HG02885 (cell line): Measurements from ENCODE around the gene CTNNA2.

Experiments used
- ATAC-seq: cut with Tn5 transposase; IDR thresholded peaks from one replicate; pipeline ENCODE4 v1.9.1; 2021; ENCODE audit warnings: mild to moderate bottlenecking; ENCODE audit not compliant: unreplicated experiment, poor library complexity

CTNNA2 gene

GRCh38 chr2:79966882-79967281, 454.0 kb downstream of the CTNNA2 start:
- ATAC-seq: no peak

DNA sequence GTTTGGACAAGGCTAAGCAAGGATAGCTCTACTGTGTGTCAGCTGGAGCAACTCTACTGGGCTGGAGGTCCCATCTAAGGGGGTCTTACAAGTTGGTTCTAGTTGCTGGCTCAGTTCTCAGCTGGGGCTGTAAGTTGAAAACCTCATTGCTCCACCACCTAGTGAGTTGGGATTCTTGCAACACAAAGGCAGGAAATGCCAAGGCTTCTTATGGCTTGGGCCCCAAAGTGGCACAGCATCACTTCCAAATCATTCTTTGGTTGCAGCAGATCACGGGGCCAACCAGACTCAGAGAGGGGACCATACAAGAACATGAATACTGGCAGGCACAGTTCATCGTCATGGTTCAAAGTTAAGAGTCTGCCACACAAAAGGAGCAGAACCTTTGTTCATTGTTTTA, 459.0 kb downstream of the CTNNA2 start:
- ATAC-seq: no peak

- ATAC-seq: no peak
These were observed 459.8 kb downstream of the CTNNA2 start for GRCh38 chr2:79972661-79973060.

- no peak for ATAC-seq
These were observed 463.1 kb downstream of the CTNNA2 start for GRCh38 chr2:79975791-79976565.

GRCh38 chr2:79977792-79978191, 464.9 kb downstream of the CTNNA2 start:
- no peak for ATAC-seq

- no peak for ATAC-seq
These were observed 467.3 kb downstream of the CTNNA2 start for GRCh38 chr2:79980116-79980515.

GRCh38 chr2:79980816-79981215, 468.0 kb downstream of the CTNNA2 start:
- ATAC-seq: no peak

- no peak for ATAC-seq
These were observed 468.5 kb downstream of the CTNNA2 start for GRCh38 chr2:79981316-79981715.

DNA sequence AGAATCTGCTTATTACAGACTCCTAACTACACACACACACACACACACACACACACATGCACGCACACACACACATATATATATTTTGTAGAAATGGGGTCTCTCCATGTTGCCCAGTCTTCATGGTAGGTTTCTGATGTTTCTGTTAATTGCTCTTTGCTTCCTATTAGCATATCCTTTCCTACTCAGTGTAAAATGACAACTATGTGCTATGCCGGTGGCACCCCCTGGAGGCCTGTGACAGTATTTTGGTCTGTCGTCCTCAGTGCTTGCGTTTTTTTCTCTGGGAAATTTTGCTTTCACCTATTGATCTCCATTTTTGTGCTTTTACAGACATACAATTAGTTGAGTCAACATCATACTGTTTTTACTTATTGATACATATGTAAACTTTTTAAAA, 469.6 kb downstream of the CTNNA2 start:
- ATAC-seq: no peak

GRCh38 chr2:79984476-79984875, 471.6 kb downstream of the CTNNA2 start:
- ATAC-seq: no peak

- no peak for ATAC-seq
These were observed 472.3 kb downstream of the CTNNA2 start for GRCh38 chr2:79985145-79985544.

DNA sequence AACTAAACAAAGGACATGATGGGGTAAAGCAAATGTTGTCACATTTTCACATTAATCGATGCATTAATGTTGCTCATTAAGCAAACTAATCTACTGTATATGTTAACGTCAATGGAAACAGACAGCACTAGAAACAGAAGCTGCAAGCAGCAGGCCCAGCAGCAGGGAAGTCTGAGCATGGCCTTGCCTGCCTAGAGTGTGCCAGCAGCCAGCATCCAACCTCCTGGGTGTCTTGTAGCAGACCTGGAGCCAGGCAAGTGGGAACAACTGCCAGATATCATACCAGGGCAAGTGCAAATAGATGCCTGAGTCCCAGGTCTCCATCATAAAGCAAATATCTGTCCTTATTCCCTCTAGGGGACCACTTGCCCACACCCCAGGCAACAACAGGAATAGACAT, 472.7 kb downstream of the CTNNA2 start:
- no peak for ATAC-seq

GRCh38 chr2:79993144-79993543, 480.3 kb downstream of the CTNNA2 start:
- ATAC-seq: no peak

DNA sequence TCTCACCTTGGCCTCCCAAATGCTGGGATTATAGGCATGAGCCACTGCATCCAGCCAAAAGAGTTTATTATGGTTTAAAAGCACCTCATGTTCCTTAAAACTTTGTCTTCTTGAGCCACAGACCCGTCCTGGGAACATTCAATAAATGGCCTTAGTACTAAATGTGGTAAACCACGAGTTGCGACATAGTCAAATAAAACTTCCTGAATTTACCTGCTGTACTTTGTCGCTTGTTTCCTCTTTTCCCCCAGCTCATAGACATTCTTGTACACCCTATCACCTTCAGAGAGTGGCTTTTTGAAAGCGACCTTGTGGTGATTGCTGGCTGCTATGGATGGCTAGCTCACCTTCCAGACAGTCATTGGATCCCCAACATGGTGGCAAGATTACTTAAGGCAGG, 481.3 kb downstream of the CTNNA2 start:
- no peak for ATAC-seq

- ATAC-seq: no peak
These were observed 482.1 kb downstream of the CTNNA2 start for GRCh38 chr2:79994965-79995364.

GRCh38 chr2:79996709-79997108, 483.9 kb downstream of the CTNNA2 start:
- ATAC-seq: no peak

- no peak for ATAC-seq
These were observed 488.9 kb downstream of the CTNNA2 start for GRCh38 chr2:80001701-80002101.

- no peak for ATAC-seq
These were observed 489.3 kb downstream of the CTNNA2 start for GRCh38 chr2:80002112-80002511.

GRCh38 chr2:80002568-80003157, 489.8 kb downstream of the CTNNA2 start:
- no peak for ATAC-seq

DNA sequence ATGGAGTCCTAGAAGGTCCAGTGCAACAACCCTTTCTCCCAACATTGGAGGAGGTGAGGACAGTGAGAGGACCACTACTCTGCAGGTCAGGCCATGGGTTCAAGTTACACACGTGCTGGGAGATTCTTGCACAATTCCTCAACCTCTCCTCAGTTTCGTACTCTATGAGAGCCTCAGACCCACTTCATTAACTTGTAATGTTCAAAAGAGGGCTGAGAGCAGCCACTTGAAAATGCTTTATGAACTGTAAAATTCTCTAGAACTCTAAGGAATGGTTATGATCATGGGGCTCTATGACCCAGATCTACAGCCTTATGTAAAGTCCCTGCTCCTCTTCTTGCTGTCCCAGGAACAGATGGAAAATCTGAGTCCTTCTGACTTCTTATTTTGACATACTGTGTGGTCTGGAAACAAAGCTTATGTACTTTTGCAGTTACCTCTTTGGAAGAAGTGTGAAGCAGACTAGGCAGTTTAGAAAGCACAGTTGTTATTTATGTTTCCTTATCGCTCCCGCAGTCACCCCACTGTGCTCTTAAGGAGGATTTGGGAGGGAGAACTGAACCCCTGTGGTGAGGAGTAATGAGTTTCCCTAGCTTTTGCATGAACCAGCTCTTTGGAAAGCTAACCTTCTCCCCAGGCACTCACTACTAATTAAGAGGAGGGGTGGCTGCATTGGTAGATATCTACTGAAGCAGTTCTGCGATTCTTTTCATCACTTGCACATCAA, 495.1 kb downstream of the CTNNA2 start:
- no peak for ATAC-seq

GRCh38 chr2:80008596-80008995, 495.7 kb downstream of the CTNNA2 start:
- no peak for ATAC-seq
